Erythroblast (primary cell): Measurements from ENCODE around the gene SLC2A13.

Source experiments
- GATA1 ChIP-seq: IDR thresholded peaks from 2 replicates; pipeline ENCODE4 v1.6.1; 2011; ENCODE audit warnings: low read depth, mild to moderate bottlenecking, control low read depth, low read length, moderate library complexity
- POLR2A ChIP-seq: IDR thresholded peaks from 2 replicates; pipeline ENCODE4 v1.6.1; 2011; ENCODE audit warnings: mild to moderate bottlenecking, low read length

- TF ChIP-seq POLR2A (no peak), GATA1 (no peak)
Observed at GRCh38 chr12:40039598-40039997, 66.3 kb downstream of the SLC2A13 start.
